ENCODE results near the gene CLPTM1L.
"Not testable (repeated sequence)": the region's sequence is repeated elsewhere in the genome, so short reads cannot be mapped to it uniquely, and the experiment has no call there.

CLPTM1L gene

DNA sequence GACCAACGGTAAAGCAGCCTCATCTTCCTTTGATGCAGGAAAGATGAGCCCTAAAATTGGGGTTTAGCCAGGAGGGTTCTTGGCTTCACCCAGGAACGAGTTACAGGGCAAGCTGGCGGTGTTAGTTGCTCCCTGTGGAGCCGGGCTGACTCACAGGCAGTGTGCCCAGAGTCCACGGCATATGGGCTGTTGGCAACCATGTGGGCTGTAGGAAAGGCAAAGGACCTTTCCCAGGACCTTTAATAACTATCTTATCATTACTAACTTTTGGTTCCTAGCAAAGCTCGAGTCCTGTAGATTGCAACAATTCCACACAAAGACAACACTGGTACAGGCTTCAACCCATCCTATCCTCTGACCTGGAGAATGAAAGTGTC is 29.8 kb upstream of the CLPTM1L start:
- Histone ChIP-seq H3K4me2 (ENCODE audit: low read depth, low read length, poor library complexity, severe bottlenecking) (no peak overlapping the region), H3K9me2 (replicated peaks; ENCODE audit: low read depth, low read length) (no peaks in the 10 kb centered on the region), H3K27me3 (ENCODE audit: insufficient read depth, low read length, poor library complexity, severe bottlenecking) (no peaks in the 10 kb centered on the region), H3K4me1 (ENCODE audit: insufficient read depth, low read length, poor library complexity, severe bottlenecking) (no peaks in the 10 kb centered on the region), H3K9ac (ENCODE audit: low read depth, low read length, poor library complexity, severe bottlenecking) (no peak overlapping the region), H3K4me3 (ENCODE audit: low read length, poor library complexity, severe bottlenecking) (no peak overlapping the region), H2AFZ (ENCODE audit: low read length) (no peak overlapping the region), H3K9me3 (ENCODE audit: insufficient read depth, low read depth, low read length) (no peaks in the 10 kb centered on the region), H4K20me1 (ENCODE audit: insufficient read depth, low read length, poor library complexity, severe bottlenecking) (no peaks in the 10 kb centered on the region), H3K36me3 (ENCODE audit: insufficient read depth, low read length) (no peaks in the 10 kb centered on the region), H3K79me2 (ENCODE audit: insufficient read depth, low read length) (no peaks in the 10 kb centered on the region), H3F3A (ENCODE audit: low read depth) (no peaks in the 10 kb centered on the region)
- TF ChIP-seq, protein P1, sequence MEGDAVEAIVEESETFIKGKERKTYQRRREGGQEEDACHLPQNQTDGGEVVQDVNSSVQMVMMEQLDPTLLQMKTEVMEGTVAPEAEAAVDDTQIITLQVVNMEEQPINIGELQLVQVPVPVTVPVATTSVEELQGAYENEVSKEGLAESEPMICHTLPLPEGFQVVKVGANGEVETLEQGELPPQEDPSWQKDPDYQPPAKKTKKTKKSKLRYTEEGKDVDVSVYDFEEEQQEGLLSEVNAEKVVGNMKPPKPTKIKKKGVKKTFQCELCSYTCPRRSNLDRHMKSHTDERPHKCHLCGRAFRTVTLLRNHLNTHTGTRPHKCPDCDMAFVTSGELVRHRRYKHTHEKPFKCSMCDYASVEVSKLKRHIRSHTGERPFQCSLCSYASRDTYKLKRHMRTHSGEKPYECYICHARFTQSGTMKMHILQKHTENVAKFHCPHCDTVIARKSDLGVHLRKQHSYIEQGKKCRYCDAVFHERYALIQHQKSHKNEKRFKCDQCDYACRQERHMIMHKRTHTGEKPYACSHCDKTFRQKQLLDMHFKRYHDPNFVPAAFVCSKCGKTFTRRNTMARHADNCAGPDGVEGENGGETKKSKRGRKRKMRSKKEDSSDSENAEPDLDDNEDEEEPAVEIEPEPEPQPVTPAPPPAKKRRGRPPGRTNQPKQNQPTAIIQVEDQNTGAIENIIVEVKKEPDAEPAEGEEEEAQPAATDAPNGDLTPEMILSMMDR (conservative IDR thresholded peaks at IDR 0.05; ENCODE audit: low read length) = no peak
- TF ChIP-seq EZH2phosphoT487 (IDR thresholded peaks at IDR 0.05; ENCODE audit: borderline replicate concordance) = no peak

DNA sequence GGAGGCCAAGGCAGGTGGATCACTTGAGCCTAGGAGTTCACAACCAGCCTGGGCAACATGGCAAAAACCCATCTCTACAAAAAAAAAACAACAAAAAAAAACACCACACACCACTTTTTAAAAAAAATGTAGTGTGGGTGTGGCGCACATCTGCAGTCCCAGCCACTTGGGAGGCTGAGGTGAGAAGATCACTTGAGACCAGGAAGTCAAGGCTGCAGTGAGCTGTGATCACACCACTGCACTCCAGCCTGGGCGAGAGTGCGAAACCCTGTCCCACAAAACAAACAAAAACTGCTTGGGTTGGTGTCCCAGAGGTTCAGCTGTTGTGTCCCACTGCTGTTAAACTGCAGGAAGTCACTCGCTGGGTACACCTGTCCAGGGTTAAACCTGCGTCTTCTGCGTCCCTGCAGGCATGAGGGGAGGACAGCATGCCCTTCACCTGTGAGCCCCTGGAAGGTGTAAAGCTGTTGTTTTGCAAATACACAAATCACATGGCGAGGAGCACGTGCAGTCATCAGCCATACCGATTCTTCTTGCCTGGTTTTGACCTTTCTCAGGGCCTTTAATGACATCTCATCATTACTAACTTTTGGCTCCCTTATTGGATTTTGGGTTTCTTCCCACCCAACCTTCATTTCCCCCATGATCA is 29.3 kb upstream of the CLPTM1L start:
- Histone ChIP-seq H3K9ac (ENCODE audit: low read depth, low read length, poor library complexity, severe bottlenecking) (no peak overlapping the region), H3K36me3 (ENCODE audit: insufficient read depth, low read length) (no peaks in the 10 kb centered on the region), H3K79me2 (ENCODE audit: insufficient read depth, low read length) (no peaks in the 10 kb centered on the region), H3K9me2 (replicated peaks; ENCODE audit: low read depth, low read length) (no peaks in the 10 kb centered on the region), H3K4me1 (ENCODE audit: insufficient read depth, low read length, poor library complexity, severe bottlenecking) (no peaks in the 10 kb centered on the region), H3K4me3 (ENCODE audit: low read length, poor library complexity, severe bottlenecking) (no peak overlapping the region), H3K27me3 (ENCODE audit: insufficient read depth, low read length, poor library complexity, severe bottlenecking) (no peaks in the 10 kb centered on the region), H3F3A (ENCODE audit: low read depth) (no peaks in the 10 kb centered on the region), H4K20me1 (ENCODE audit: insufficient read depth, low read length, poor library complexity, severe bottlenecking) (no peaks in the 10 kb centered on the region), H3K9me3 (ENCODE audit: insufficient read depth, low read depth, low read length) (no peaks in the 10 kb centered on the region), H2AFZ (ENCODE audit: low read length) (no peak overlapping the region), H3K4me2 (ENCODE audit: low read depth, low read length, poor library complexity, severe bottlenecking) (no peak overlapping the region)
- TF ChIP-seq, protein P1 (conservative IDR thresholded peaks at IDR 0.05; ENCODE audit: low read length) = no peak
- no peak for TF ChIP-seq EZH2phosphoT487 (IDR thresholded peaks at IDR 0.05; ENCODE audit: borderline replicate concordance)

DNA sequence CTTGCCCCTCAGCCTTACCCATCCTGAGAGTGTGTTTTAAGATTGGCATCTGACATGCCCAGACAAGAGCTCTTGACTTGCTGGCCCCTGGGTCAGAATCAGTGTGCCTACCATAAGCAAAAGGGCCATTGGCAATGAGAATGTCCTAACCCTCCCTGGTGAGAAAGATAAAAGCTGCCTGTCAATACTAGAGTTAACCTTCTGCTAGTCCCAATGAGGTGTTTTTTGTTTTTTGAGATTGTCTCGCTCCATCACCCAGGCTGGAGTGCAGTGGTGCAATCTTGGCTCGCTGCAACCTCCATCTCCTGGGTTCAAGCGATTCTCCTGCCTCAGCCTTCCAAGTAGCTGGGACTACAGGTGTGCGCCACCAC is 27.1 kb upstream of the CLPTM1L start:
- not testable (repeated sequence) for H3K4me3 ChIP-seq (ENCODE audit: low read length, poor library complexity, severe bottlenecking); H3K4me1 ChIP-seq (ENCODE audit: insufficient read depth, low read length, poor library complexity, severe bottlenecking); H3K9me2 ChIP-seq (replicated peaks; ENCODE audit: low read depth, low read length); H3K9me3 ChIP-seq (ENCODE audit: insufficient read depth, low read depth, low read length); H3K36me3 ChIP-seq (ENCODE audit: insufficient read depth, low read length); H3K9ac ChIP-seq (ENCODE audit: low read depth, low read length, poor library complexity, severe bottlenecking); H3K4me2 ChIP-seq (ENCODE audit: low read depth, low read length, poor library complexity, severe bottlenecking); H2AFZ ChIP-seq (ENCODE audit: low read length); H3K27me3 ChIP-seq (ENCODE audit: insufficient read depth, low read length, poor library complexity, severe bottlenecking); H3K79me2 ChIP-seq (ENCODE audit: insufficient read depth, low read length); H4K20me1 ChIP-seq (ENCODE audit: insufficient read depth, low read length, poor library complexity, severe bottlenecking); H3F3A ChIP-seq (ENCODE audit: low read depth)

DNA sequence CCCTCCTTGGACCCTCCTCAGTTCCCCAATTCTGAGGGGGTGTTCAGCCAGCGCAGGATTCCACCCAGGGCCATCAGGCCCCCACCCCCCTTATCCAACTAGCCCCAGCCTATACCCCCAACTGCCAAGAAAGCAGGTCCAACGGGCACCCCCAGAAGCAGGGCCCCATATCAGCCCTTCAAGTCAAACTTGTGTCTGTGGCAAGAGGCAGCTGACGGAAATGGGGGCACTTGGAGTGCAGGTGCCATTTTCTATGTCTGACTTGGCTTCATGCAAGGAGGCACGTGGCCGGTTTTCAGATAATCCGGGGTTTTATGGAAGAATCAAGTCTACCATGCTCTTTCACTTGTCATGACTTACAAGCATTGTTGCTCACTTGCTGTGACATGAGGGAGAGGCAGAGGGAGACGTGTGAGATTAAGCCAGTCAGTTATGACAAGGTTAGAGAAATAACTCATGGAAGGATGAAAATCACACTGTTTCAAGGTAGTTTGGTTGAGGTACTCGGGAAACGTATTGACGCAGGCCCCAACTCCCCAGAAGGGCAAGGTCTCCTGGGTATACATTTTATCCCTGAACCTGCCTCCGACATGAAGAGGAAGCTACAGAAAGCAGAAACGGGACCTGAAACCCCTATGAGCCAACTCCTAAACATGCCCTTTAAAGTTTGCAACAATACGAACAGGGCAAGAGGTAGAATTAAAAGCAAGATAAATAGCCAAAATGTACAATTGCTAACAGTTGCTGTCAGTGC is 26.5 kb upstream of the CLPTM1L start:
- Histone ChIP-seq H3K4me2 (ENCODE audit: low read depth, low read length, poor library complexity, severe bottlenecking) (no peak overlapping the region), H3K9ac (ENCODE audit: low read depth, low read length, poor library complexity, severe bottlenecking) (no peak overlapping the region), H3K9me2 (replicated peaks; ENCODE audit: low read depth, low read length) (no peaks in the 10 kb centered on the region), H3K4me1 (ENCODE audit: insufficient read depth, low read length, poor library complexity, severe bottlenecking) (no peaks in the 10 kb centered on the region), H3F3A (ENCODE audit: low read depth) (no peaks in the 10 kb centered on the region), H4K20me1 (ENCODE audit: insufficient read depth, low read length, poor library complexity, severe bottlenecking) (no peaks in the 10 kb centered on the region), H3K9me3 (ENCODE audit: insufficient read depth, low read depth, low read length) (no peaks in the 10 kb centered on the region), H3K27me3 (ENCODE audit: insufficient read depth, low read length, poor library complexity, severe bottlenecking) (no peaks in the 10 kb centered on the region), H3K79me2 (ENCODE audit: insufficient read depth, low read length) (no peaks in the 10 kb centered on the region), H2AFZ (ENCODE audit: low read length) (no peak overlapping the region), H3K36me3 (ENCODE audit: insufficient read depth, low read length) (no peaks in the 10 kb centered on the region), H3K4me3 (ENCODE audit: low read length, poor library complexity, severe bottlenecking) (no peak overlapping the region)
- no peak for TF ChIP-seq EZH2phosphoT487 (IDR thresholded peaks at IDR 0.05; ENCODE audit: borderline replicate concordance)
- TF ChIP-seq, protein P1 (conservative IDR thresholded peaks at IDR 0.05; ENCODE audit: low read length) = no peak

Measured in Loucy (cell line).